HepG2 (cell line): ENCODE results near the gene C21orf91. TPM values are rescaled to one million over a fixed set of nuclear protein-coding genes. Genes with fewer than 3 reads are reported as not detected.
A peak's percentile ranks its signal among the peaks of the same experiment; 100 is the strongest.

ENCODE experiments used
- ATAC-seq: fragments of 200-7000 bp; cut with Tn5 transposase; 3 replicates; pipeline ENCODE4 v1.9.1; 2020; ENCODE audit warnings: mild to moderate bottlenecking, moderate library complexity
- BruUV-seq: library from RNA; stranded (reverse); fragments of 400-500 nt; replicated peaks from 2 replicates; lab custom pipeline; 2021; lab: Mats Ljungman, UMichigan
- CTCF ChIA-PET: fragments of 300-600 bp; formaldehyde crosslinking; extraction: SDS; loops from one replicate; lab custom pipeline; 2021; ENCODE audit warnings: low total read pairs, inconsistent platforms, low intra/inter-chr PET ratio; lab: Yijun Ruan, JAX
- POLR2A ChIA-PET: fragments of 350-600 bp; sonication (Branson Sonifier 250); formaldehyde crosslinking; loops from one replicate; lab custom pipeline; 2020; ENCODE audit warnings: antibody characterized with exemption, inconsistent platforms; lab: Yijun Ruan, JAX
- DNase-seq: peaks from one replicate; pipeline ENCODE4 v3.0.0-alpha.2; 2015; ENCODE audit warnings: low spot score
- FAIRE-seq: peaks from 3 replicates; lab custom pipeline; 2011; peaks lifted over from hg19 to GRCh38; lab: Jason Lieb, UNC
- H2AFZ ChIP-seq: one replicate; pipeline ENCODE4 v1.6.1; 2011; ENCODE audit warnings: low read length, inconsistent platforms
- H3K27ac ChIP-seq: fragments of 300-600 bp; 3 replicates; pipeline ENCODE4 v1.8.0; 2011; ENCODE audit warnings: mixed run types, mild to moderate bottlenecking, mixed read lengths, low read length, inconsistent platforms; ENCODE audit not compliant: insufficient read depth; ENCODE audit errors: extremely low read length
- H3K27me3 ChIP-seq, 2 experiments: fragments of 200-600 bp in 1 of 2; 2 replicates in 1 of 2; 3 replicates in 1 of 2; pipeline versions ENCODE4 v1.6.0 to v1.8.0; 2011; ENCODE audit warnings: low read length in 2 of 2, mild to moderate bottlenecking in 2 of 2, moderate library complexity in 2 of 2, inconsistent platforms in 1 of 2; ENCODE audit not compliant: insufficient read depth in 2 of 2, control insufficient read depth in 1 of 2
- H3K36me3 ChIP-seq, 2 experiments: fragments of 200-600 bp in 1 of 2; replicated peaks in 1 of 2; 2 replicates in 1 of 2; 3 replicates in 1 of 2; pipeline versions ENCODE4 v1.5.1 to v1.8.0; 2011; ENCODE audit warnings: low read length in 2 of 2, inconsistent platforms in 1 of 2; ENCODE audit not compliant: insufficient read depth in 2 of 2, control insufficient read depth in 1 of 2
- H3K4me1 ChIP-seq: 2 replicates; pipeline ENCODE4 v1.5.1; 2012; ENCODE audit warnings: low read length, inconsistent platforms; ENCODE audit not compliant: insufficient read depth
- H3K4me2 ChIP-seq: 2 replicates; pipeline ENCODE4 v1.6.0; 2011; ENCODE audit warnings: low read depth, low read length, inconsistent platforms
- H3K4me3 ChIP-seq, 3 experiments: fragments of 200-600 bp in 1 of 3; sonication (generic), shearing (Covaris generic) in 1 of 3; replicated peaks in 1 of 3; 2 replicates each; pipeline ENCODE4 v1.5.1; 2011 to 2016; ENCODE audit warnings: low read length in 3 of 3, inconsistent platforms in 2 of 3, low read depth in 2 of 3, mild to moderate bottlenecking in 2 of 3, control low read depth in 1 of 3, mixed read lengths in 1 of 3; ENCODE audit not compliant: insufficient read depth in 1 of 3
- H3K79me2 ChIP-seq: one replicate; pipeline ENCODE4 v1.6.1; 2011; ENCODE audit warnings: low read length, inconsistent platforms; ENCODE audit not compliant: insufficient read depth
- H3K9ac ChIP-seq: 2 replicates; pipeline ENCODE4 v1.6.0; 2011; ENCODE audit warnings: mild to moderate bottlenecking, low read depth, low read length, inconsistent platforms; ENCODE audit not compliant: insufficient read depth
- H3K9me3 ChIP-seq: 2 replicates; pipeline ENCODE4 v1.5.1; 2012; ENCODE audit warnings: mild to moderate bottlenecking, low read length
- H4K20me1 ChIP-seq: 2 replicates; pipeline ENCODE4 v1.6.0; 2011; ENCODE audit warnings: inconsistent platforms, mild to moderate bottlenecking, low read length, moderate library complexity; ENCODE audit not compliant: insufficient read depth
- ESRRA ChIP-seq: sonication (generic); formaldehyde crosslinking; IDR thresholded peaks from 2 replicates; pipeline ENCODE4 v1.5.1; 2020; ENCODE audit warnings: mild to moderate bottlenecking, low read depth, missing genetic modification reagents
- GABPA ChIP-seq, 2 experiments: IDR thresholded peaks; 2 replicates each; pipeline ENCODE4 v1.6.1; 2011 to 2016; ENCODE audit warnings: low read depth in 2 of 2, low read length in 1 of 2, missing biosample characterization in 1 of 2, missing genetic modification characterization in 1 of 2
- NFKBIZ ChIP-seq: IDR thresholded peaks from 2 replicates; pipeline ENCODE4 v1.6.1; 2018; ENCODE audit warnings: missing genetic modification reagents, missing compliant biosample characterization
- SIN3A ChIP-seq: IDR thresholded peaks from 2 replicates; pipeline ENCODE4 v1.6.1; 2011; ENCODE audit warnings: low read depth, mild to moderate bottlenecking, control low read depth, low read length, borderline replicate concordance
- TOE1 ChIP-seq: sonication (generic); formaldehyde crosslinking; IDR thresholded peaks from 2 replicates; pipeline ENCODE4 v1.4.0; 2020; ENCODE audit warnings: mild to moderate bottlenecking, missing genetic modification reagents
- WGBS: methylation state at CpG from one replicate; pipeline ENCODE4 v1.1.6; 2017; ENCODE audit warnings: low lambda C conversion rate; 5-methylcytosine and 5-hydroxymethylcytosine counted together
- in situ Hi-C: cut with HindIII; loops from 2 replicates; pipeline ENCODE4 v1.10.0; 2017; ENCODE audit warnings: low pct_unique_long_range_greater_than_20kb; ENCODE audit not compliant: extremely low pct_ligation_motif_present
- intact Hi-C: fragments of 100-400 bp; cut with micrococcal nuclease; formaldehyde crosslinking; loops from one replicate; pipeline ENCODE4 v1.10.0; 2022; ENCODE audit not compliant: unreplicated experiment
- polyA plus RNA-seq, 8 experiments: library from polyadenylated mRNA; depleted of rRNA in 3 of 8; stranded (reverse) in 7 of 8; unstranded in 1 of 8; fragments of >200 nt; fragmentation: Illumina TruSeq in 4 of 8; extraction: Trizol in 4 of 8; gene quantifications; 2 replicates each; pipeline versions ENCODE4 v1.2.1 to v1.2.3, GENCODE V29; 2011 to 2016; ENCODE audit warnings: low read depth in 4 of 8, missing spikeins in 1 of 8, mixed read lengths in 1 of 8; ENCODE audit not compliant: insufficient read depth in 1 of 8
- total RNA-seq, 5 experiments: library from RNA; depleted of rRNA; stranded (reverse); fragments of >200 nt; fragmentation: Illumina TruSeq; extraction: Trizol; gene quantifications; 2 replicates each; pipeline ENCODE4 v1.2.3, GENCODE V29; 2016; ENCODE audit warnings: low read depth in 1 of 5
- TF ChIP-seq, protein P1 (sequence below): sonication (generic); formaldehyde crosslinking; IDR thresholded peaks from 2 replicates; pipeline ENCODE4 v1.8.0; 2022; ENCODE audit warnings: missing genetic modification reagents, low read depth, mild to moderate bottlenecking, borderline replicate concordance
- TF ChIP-seq, protein P2 (sequence below): sonication (generic); formaldehyde crosslinking; conservative IDR thresholded peaks from 2 replicates; pipeline ENCODE4 v1.4.0; 2020; ENCODE audit warnings: mild to moderate bottlenecking, missing genetic modification reagents, moderate library complexity

The C21orf91 gene
- total and polyA plus RNA-seq, 2 of the 13 experiments (the other 11 are each of a cell fraction or from before 2014, with no cell fraction given): 2.9 to 7.8 TPM

DNA sequence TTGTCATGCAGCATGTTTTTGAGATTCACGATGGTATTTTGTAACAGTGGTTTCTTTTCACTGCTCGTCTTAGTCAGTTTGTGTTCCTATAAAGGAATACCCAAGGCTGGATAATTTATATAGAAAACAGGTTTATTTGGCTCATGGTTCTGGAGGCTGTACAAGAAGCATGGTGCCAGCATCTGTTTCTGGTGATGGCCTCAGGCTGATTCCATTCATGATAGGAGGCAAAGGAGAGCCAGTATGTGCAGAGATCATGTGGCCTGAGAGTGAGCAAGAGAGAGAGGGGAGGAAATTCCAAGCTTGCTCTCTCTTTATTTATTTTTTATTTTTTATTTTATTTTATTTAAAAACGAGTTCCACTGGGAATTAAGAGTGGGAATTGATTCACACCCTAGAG, 2.0 kb upstream of the C21orf91 start (continued):
- TF ChIP-seq NFKBIZ (CRISPR knock-in tag): no peak
- TF ChIP-seq, protein P1, sequence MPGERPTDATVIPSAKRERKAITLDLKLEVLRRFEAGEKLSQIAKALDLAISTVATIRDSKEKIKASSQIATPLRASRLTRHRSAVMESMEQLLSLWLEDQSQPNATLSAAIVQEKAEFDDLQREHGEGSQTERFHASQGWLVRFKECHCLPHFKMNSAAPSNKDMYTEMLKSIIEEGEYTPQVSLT (CRISPR knock-in tag): no peak
- TF ChIP-seq TOE1 (CRISPR knock-in tag): no peak

DNA sequence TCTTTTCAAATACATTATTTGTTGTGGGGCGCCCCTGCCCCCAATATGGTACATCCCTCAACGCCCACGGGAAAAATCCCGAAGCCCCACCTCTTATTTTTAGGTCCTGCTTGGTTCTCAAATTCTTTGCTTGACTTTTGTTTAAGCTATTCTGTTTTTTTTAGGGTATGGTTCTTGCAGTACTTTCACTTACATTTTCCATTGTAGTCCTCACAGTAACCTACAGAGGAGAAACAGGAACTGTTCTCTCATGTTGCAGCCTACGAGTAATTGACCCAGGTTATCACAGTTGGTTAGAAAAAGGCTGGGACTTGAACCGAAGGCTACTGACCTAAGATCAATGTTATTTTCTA, 697 bp upstream of the C21orf91 start:
- H3K27me3 ChIP-seq: no peaks in the 10 kb centered on the region; a peak in 1 of 5 replicates
- peak overlapping the region; percentile 89 to 96 (median 93) for H3K4me3 ChIP-seq
- in situ Hi-C loops (no loop called here), intact Hi-C loops (loop anchor here (2.0 to 10.0 kb wide), 3 partner anchors 25 to 205 kb away; partner anchors contain the start of gene BTG3)
- CTCF ChIA-PET: no interaction called here
- H3K9me3 ChIP-seq: no peaks in the 10 kb centered on the region
- peak overlapping the region; percentile 96 for H3K9ac ChIP-seq
- BruUV-seq: no TSS peak
- WGBS: 3% methylated on average over 6 of the region's 6 CpGs
- H3K79me2 ChIP-seq: no peaks in the 10 kb centered on the region
- H3K4me2 ChIP-seq: peak overlapping the region; percentile 85
- ATAC-seq (peak; percentile 53), FAIRE-seq (no peak), DNase-seq (peak; percentile 14)
- peak overlapping the region; percentile 90 for H3K27ac ChIP-seq
- POLR2A ChIA-PET: no interaction called here
- TF ChIP-seq GABPA (IDR thresholded peaks at IDR 0.05; ENCODE audit: low read depth, low read length) (no peak), GABPA (CRISPR knock-in tag; IDR thresholded peaks at IDR 0.05; ENCODE audit: low read depth) (0 out of 2 replicates have a peak, but pooled peaks have one; percentile 1), ESRRA (CRISPR knock-in tag) (no peak), SIN3A (peak; percentile 4; the same call in 1 of the 2 replicates)
- TF ChIP-seq, protein P2, sequence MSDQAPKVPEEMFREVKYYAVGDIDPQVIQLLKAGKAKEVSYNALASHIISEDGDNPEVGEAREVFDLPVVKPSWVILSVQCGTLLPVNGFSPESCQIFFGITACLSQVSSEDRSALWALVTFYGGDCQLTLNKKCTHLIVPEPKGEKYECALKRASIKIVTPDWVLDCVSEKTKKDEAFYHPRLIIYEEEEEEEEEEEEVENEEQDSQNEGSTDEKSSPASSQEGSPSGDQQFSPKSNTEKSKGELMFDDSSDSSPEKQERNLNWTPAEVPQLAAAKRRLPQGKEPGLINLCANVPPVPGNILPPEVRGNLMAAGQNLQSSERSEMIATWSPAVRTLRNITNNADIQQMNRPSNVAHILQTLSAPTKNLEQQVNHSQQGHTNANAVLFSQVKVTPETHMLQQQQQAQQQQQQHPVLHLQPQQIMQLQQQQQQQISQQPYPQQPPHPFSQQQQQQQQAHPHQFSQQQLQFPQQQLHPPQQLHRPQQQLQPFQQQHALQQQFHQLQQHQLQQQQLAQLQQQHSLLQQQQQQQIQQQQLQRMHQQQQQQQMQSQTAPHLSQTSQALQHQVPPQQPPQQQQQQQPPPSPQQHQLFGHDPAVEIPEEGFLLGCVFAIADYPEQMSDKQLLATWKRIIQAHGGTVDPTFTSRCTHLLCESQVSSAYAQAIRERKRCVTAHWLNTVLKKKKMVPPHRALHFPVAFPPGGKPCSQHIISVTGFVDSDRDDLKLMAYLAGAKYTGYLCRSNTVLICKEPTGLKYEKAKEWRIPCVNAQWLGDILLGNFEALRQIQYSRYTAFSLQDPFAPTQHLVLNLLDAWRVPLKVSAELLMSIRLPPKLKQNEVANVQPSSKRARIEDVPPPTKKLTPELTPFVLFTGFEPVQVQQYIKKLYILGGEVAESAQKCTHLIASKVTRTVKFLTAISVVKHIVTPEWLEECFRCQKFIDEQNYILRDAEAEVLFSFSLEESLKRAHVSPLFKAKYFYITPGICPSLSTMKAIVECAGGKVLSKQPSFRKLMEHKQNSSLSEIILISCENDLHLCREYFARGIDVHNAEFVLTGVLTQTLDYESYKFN (CRISPR knock-in tag): peak; percentile 3; the same call in 1 of the 2 replicates
- no peaks in the 10 kb centered on the region; a peak in 2 of 5 replicates for H3K36me3 ChIP-seq
- H4K20me1 ChIP-seq: no peaks in the 10 kb centered on the region
- peaks cover 22% of the 10 kb centered on the region for H3K4me1 ChIP-seq
- peak overlapping the region; percentile 68 for H2AFZ ChIP-seq
